GM12873 (cell line): ENCODE measurements around the gene B3GAT1.

ENCODE experiments used
- CTCF ChIP-seq: IDR thresholded peaks from 2 replicates; pipeline ENCODE4 v1.5.1; 2012; ENCODE audit warnings: low read depth, mild to moderate bottlenecking, moderate library complexity, low read length, control low read depth; ENCODE audit not compliant: insufficient read depth; ENCODE audit errors: missing control alignments

The B3GAT1 gene

GRCh38 chr11:134392953-134393615 is 19.0 kb downstream of the B3GAT1 start:
- TF ChIP-seq CTCF = no peak

GRCh38 chr11:134391656-134392055 is 20.4 kb downstream of the B3GAT1 start:
- no peak for TF ChIP-seq CTCF

DNA sequence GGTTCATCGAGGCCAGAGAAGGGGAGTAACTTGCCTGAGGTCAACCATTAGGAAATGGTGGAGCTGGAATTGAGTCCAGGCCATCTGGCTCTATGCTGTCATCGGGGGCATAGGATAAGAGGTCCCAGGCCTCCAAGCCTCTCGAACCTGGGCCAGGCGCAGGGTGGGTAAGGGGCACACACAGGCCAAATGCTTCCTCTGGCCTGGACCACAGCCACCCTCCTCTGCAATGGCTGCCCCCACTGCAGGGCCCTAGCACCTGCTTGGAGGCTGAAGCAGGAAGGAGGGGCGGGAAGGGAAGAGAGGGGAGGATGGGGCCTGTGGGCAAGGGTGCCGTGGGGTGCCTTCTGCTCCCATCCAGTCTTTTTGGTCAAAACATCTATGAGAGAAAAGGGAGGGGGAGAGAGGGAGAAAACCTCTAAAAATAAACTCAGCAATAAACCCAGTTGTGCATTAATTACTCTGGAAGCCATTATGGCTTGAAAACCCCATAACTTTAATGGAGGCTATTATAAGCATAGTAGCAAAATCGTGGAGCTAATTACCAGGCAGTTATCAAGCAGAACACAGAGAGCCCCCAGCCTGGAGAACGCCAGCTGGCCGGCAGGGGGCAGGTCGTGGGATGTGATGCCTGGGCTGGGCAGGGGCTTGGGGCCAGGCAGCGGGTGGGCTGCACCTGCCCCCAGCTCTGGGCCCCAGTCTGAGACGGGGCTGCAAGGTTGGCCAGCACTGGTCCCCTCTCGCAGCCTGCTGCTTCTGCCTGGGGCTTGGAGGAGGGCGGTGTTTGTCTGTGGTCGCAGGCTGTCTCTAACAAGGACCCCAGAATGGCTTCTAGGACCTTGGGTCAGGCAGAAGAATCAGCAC is 21.1 kb downstream of the B3GAT1 start:
- TF ChIP-seq CTCF = peak; percentile 9

DNA sequence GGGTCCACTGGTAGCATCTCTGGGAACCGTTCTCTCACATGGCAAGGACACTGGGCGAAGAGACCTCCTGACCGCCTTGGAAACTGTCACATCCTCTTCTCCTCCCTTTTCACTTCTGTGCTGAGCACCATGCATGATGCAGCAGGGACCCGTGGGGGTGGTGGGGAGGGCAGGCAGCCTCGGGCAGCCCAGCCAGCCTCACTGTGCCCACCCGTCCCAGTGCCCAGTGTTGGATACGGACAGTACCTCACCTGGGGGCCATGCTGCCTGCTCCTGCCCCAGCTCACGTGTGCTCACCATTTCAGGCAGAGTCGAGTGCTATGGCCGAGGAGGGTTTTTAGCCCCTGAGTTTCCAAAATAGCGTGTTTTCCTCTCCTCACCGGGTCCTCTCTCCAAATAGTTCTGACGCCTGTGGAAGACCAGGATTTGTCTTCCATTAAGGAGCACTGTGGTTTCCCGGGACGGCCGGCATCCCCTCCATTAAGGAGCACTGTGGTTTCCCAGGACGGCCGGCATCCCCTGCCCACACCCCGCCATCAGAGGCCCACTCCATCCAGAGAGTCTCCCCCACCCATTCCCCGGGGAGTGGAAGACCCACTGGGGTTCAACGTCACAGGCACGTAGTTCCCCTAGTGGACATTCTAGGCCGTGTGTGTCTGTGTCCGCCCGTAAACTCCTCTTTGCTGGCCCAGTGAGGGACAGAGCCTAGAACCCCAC is 22.4 kb downstream of the B3GAT1 start:
- TF ChIP-seq CTCF = no peak

- no peak for TF ChIP-seq CTCF
These were observed 23.5 kb downstream of the B3GAT1 start for GRCh38 chr11:134388590-134388989.

DNA sequence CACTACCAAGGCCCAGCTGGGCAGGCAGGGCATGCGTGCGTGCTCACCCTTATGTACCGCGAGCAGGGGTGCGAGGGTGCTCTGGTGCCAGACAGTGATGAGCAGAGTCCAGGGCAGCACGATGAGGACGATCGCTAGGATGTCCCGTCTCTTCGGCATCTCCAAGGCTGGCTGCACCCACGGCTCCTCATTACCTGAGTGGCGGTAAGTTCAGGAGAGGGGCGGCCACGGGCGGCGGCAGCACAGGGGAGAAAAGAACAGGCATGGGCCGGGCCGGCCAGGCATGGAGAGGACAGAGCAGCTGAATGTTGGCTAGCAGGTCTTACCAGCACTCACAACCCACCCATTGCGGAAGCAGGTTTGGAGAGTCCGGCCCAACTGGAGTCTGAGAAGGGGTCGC is 24.5 kb downstream of the B3GAT1 start:
- no peak for TF ChIP-seq CTCF

DNA sequence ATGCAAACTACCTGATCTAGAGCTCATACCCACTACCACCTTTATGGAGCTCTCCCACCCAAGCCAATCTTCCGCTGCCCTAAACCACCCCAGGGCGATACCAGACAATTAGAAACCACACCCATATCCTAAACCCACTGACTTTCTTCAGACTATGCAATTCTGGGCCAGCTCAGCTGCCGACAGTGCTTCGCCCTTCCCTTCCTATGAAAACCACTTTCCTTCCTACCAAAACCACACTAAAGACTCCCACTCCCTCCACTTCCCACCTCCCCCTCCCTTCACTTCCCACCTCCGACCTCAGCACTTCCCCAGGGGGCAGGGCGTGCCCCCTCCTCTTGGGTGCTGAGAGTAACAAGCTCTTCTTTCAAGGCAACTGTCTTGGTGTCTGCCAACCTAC is 25.1 kb downstream of the B3GAT1 start:
- no peak for TF ChIP-seq CTCF
